Measurements from ENCODE around the gene PTPRN2.
"Not testable (repeated sequence)": the region's sequence is repeated elsewhere in the genome, so short reads cannot be mapped to it uniquely, and the experiment has no call there.

The PTPRN2 gene

GRCh38 chr7:157710396-157710795 lies 877.2 kb downstream of the PTPRN2 start:
- no peaks in the 10 kb centered on the region for H3K27me3 ChIP-seq (ENCODE audit: control insufficient read depth, insufficient read depth, low read length)
- H3K36me3 ChIP-seq (ENCODE audit: control insufficient read depth, insufficient read depth, low read length): no peaks in the 10 kb centered on the region
- H3K9ac ChIP-seq (ENCODE audit: low read length): no peak overlapping the region

GRCh38 chr7:157709531-157710251 lies 877.9 kb downstream of the PTPRN2 start:
- H3K4me1 ChIP-seq (ENCODE audit: control insufficient read depth, insufficient read depth, low read length): no peaks in the 10 kb centered on the region
- H3K9ac ChIP-seq (ENCODE audit: low read length): no peak overlapping the region
- no peak overlapping the region for H3K27ac ChIP-seq (ENCODE audit: low read depth, low read length)
- no peak overlapping the region for H3K4me3 ChIP-seq (ENCODE audit: low read length)
- no peaks in the 10 kb centered on the region for H3K27me3 ChIP-seq (ENCODE audit: control insufficient read depth, insufficient read depth, low read length)
- H3K36me3 ChIP-seq (ENCODE audit: control insufficient read depth, insufficient read depth, low read length): no peaks in the 10 kb centered on the region

More at GRCh38 chr7:157710396-157710795, 877.2 kb downstream of the PTPRN2 start:
- H3K27ac ChIP-seq (ENCODE audit: low read depth, low read length): no peak overlapping the region
- no peaks in the 10 kb centered on the region for H3K4me1 ChIP-seq (ENCODE audit: control insufficient read depth, insufficient read depth, low read length)
- H3K4me3 ChIP-seq (ENCODE audit: low read length): no peak overlapping the region

GRCh38 chr7:157708919-157709295 lies 878.7 kb downstream of the PTPRN2 start:
- Histone ChIP-seq H3K4me1 (ENCODE audit: control insufficient read depth, insufficient read depth, low read length) (no peaks in the 10 kb centered on the region), H3K9ac (ENCODE audit: low read length) (no peak overlapping the region), H3K36me3 (ENCODE audit: control insufficient read depth, insufficient read depth, low read length) (no peaks in the 10 kb centered on the region), H3K27ac (ENCODE audit: low read depth, low read length) (no peak overlapping the region), H3K27me3 (ENCODE audit: control insufficient read depth, insufficient read depth, low read length) (no peaks in the 10 kb centered on the region), H3K4me3 (ENCODE audit: low read length) (no peak overlapping the region)

GRCh38 chr7:157707983-157708918 lies 879.4 kb downstream of the PTPRN2 start:
- Histone ChIP-seq H3K4me3 (ENCODE audit: low read length) (no peak overlapping the region), H3K27ac (ENCODE audit: low read depth, low read length) (no peak overlapping the region), H3K27me3 (ENCODE audit: control insufficient read depth, insufficient read depth, low read length) (no peaks in the 10 kb centered on the region), H3K4me1 (ENCODE audit: control insufficient read depth, insufficient read depth, low read length) (no peaks in the 10 kb centered on the region), H3K9ac (ENCODE audit: low read length) (no peak overlapping the region), H3K36me3 (ENCODE audit: control insufficient read depth, insufficient read depth, low read length) (no peaks in the 10 kb centered on the region)

- Histone ChIP-seq H3K4me1 (ENCODE audit: control insufficient read depth, insufficient read depth, low read length) (no peaks in the 10 kb centered on the region), H3K27me3 (ENCODE audit: control insufficient read depth, insufficient read depth, low read length) (no peaks in the 10 kb centered on the region), H3K9ac (ENCODE audit: low read length) (no peak overlapping the region), H3K36me3 (ENCODE audit: control insufficient read depth, insufficient read depth, low read length) (no peaks in the 10 kb centered on the region), H3K27ac (ENCODE audit: low read depth, low read length) (no peak overlapping the region), H3K4me3 (ENCODE audit: low read length) (no peak overlapping the region)
Measured at GRCh38 chr7:157704365-157704764, 883.3 kb downstream of the PTPRN2 start.

- H3K36me3 ChIP-seq (ENCODE audit: control insufficient read depth, insufficient read depth, low read length): no peaks in the 10 kb centered on the region
- H3K27ac ChIP-seq (ENCODE audit: low read depth, low read length): no peak overlapping the region
- no peaks in the 10 kb centered on the region for H3K4me1 ChIP-seq (ENCODE audit: control insufficient read depth, insufficient read depth, low read length)
- no peak overlapping the region for H3K9ac ChIP-seq (ENCODE audit: low read length)
- H3K27me3 ChIP-seq (ENCODE audit: control insufficient read depth, insufficient read depth, low read length): no peaks in the 10 kb centered on the region
- H3K4me3 ChIP-seq (ENCODE audit: low read length): no peak overlapping the region
Measured at GRCh38 chr7:157703534-157704195, 884.0 kb downstream of the PTPRN2 start.

GRCh38 chr7:157703131-157703530 lies 884.5 kb downstream of the PTPRN2 start:
- Histone ChIP-seq H3K9ac (ENCODE audit: low read length) (no peak overlapping the region), H3K4me1 (ENCODE audit: control insufficient read depth, insufficient read depth, low read length) (no peaks in the 10 kb centered on the region), H3K27ac (ENCODE audit: low read depth, low read length) (no peak overlapping the region), H3K4me3 (ENCODE audit: low read length) (no peak overlapping the region), H3K27me3 (ENCODE audit: control insufficient read depth, insufficient read depth, low read length) (no peaks in the 10 kb centered on the region), H3K36me3 (ENCODE audit: control insufficient read depth, insufficient read depth, low read length) (no peaks in the 10 kb centered on the region)

- no peaks in the 10 kb centered on the region for H3K36me3 ChIP-seq (ENCODE audit: control insufficient read depth, insufficient read depth, low read length)
- H3K4me3 ChIP-seq (ENCODE audit: low read length): no peak overlapping the region
- H3K4me1 ChIP-seq (ENCODE audit: control insufficient read depth, insufficient read depth, low read length): no peaks in the 10 kb centered on the region
- H3K27me3 ChIP-seq (ENCODE audit: control insufficient read depth, insufficient read depth, low read length): no peaks in the 10 kb centered on the region
- H3K27ac ChIP-seq (ENCODE audit: low read depth, low read length): no peak overlapping the region
- no peak overlapping the region for H3K9ac ChIP-seq (ENCODE audit: low read length)
Measured at GRCh38 chr7:157702311-157703023, 885.2 kb downstream of the PTPRN2 start.

- not testable (repeated sequence) for H3K36me3 ChIP-seq (ENCODE audit: control insufficient read depth, insufficient read depth, low read length); H3K4me1 ChIP-seq (ENCODE audit: control insufficient read depth, insufficient read depth, low read length); H3K27me3 ChIP-seq (ENCODE audit: control insufficient read depth, insufficient read depth, low read length); H3K27ac ChIP-seq (ENCODE audit: low read depth, low read length); H3K9ac ChIP-seq (ENCODE audit: low read length); H3K4me3 ChIP-seq (ENCODE audit: low read length)
Measured at GRCh38 chr7:157701395-157702180, 886.0 kb downstream of the PTPRN2 start.

GRCh38 chr7:157700231-157701005 lies 887.2 kb downstream of the PTPRN2 start:
- Histone ChIP-seq H3K4me1 (ENCODE audit: control insufficient read depth, insufficient read depth, low read length) (no peaks in the 10 kb centered on the region), H3K27ac (ENCODE audit: low read depth, low read length) (no peak overlapping the region), H3K36me3 (ENCODE audit: control insufficient read depth, insufficient read depth, low read length) (no peaks in the 10 kb centered on the region), H3K4me3 (ENCODE audit: low read length) (no peak overlapping the region), H3K27me3 (ENCODE audit: control insufficient read depth, insufficient read depth, low read length) (no peaks in the 10 kb centered on the region), H3K9ac (ENCODE audit: low read length) (no peak overlapping the region)
